ENCODE measurements around the gene RILPL2. TPM values are rescaled to one million over a fixed set of nuclear protein-coding genes. Genes with fewer than 3 reads are reported as not detected.

Gene RILPL2
- total and polyA plus RNA-seq, 2 experiments from 2014 or later: 1.4 to 2.0 TPM

DNA sequence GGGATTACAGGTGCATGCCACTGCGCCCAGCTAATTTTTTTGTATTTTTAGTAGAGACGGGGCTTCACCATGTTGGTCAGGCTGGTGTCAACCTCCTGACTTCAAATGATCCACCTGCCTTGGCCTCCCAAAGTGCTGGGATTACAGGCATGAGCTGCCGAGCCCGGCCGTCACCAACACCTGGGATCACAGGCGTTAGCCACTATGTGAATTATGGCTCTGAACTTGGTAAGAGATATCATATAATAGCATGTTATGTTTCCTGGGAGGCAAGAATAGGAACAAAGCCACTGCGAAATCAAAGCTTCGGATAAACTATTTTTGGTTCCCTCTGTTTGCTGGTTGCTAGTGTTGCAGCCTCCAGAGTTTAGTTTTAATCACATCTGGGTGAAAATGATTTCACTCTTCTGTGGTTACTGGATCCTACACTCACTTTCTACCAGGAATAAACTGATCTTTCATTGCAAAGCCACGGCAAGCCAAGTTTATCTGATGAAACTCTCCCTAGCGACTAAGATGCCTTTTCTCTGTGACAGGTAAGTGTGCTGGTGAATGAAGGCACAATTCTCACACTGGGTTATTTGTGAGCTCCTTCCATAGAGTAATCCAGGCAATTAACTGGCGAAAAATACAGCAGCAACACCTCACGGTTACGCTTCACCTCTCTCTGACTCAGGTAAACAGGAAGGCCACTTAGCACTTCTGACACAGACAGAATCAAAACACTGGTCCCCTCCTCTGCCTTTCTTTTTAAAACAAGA is 38.2 kb upstream of the RILPL2 start:
- TF ChIP-seq ZNF331 (CRISPR knock-in tag; IDR thresholded peaks at IDR 0.05; ENCODE audit: low read depth) (no peak), CREB1 (CRISPR knock-in tag; IDR thresholded peaks at IDR 0.05; ENCODE audit: low read depth) (no peak), ZNF114 (CRISPR knock-in tag; IDR thresholded peaks at IDR 0.05) (no peak), NANOG (IDR thresholded peaks at IDR 0.05; ENCODE audit: borderline replicate concordance) (no peak), EZH2phosphoT487 (IDR thresholded peaks at IDR 0.05; ENCODE audit: unreplicated experiment) (no peak)
- Histone ChIP-seq H3K9me2 (ENCODE audit: insufficient read depth) (no peaks in the 10 kb centered on the region), H3F3A (replicated peaks; ENCODE audit: low read depth) (no peaks in the 10 kb centered on the region), H3K27ac (ENCODE audit: low read depth) (no peak overlapping the region), H3K4me3 (no peak overlapping the region), H3K4me2 (no peak overlapping the region), H4K20me1 (replicated peaks; ENCODE audit: insufficient read depth) (peaks cover 7% of the 10 kb centered on the region; the same call in 1 of the 2 replicates), H3K36me3 (ENCODE audit: insufficient read depth) (no peaks in the 10 kb centered on the region), H3K4me1 (ENCODE audit: insufficient read depth) (no peaks in the 10 kb centered on the region), H3K27me3 (ENCODE audit: insufficient read depth) (no peaks in the 10 kb centered on the region), H3K79me2 (replicated peaks; ENCODE audit: insufficient read depth) (no peaks in the 10 kb centered on the region), H2AFZ (no peak overlapping the region)
- no peaks in the 10 kb centered on the region; the same call in 2 of the 3 replicates for H3K36me3 Mint-ChIP-seq (ENCODE audit: low read depth)
- H3K27ac Mint-ChIP-seq: no peak overlapping the region
- no peak for DNase-seq (ENCODE audit: low spot score)
- no peak overlapping the region for H3K4me3 Mint-ChIP-seq
- H3K27me3 Mint-ChIP-seq (ENCODE audit: insufficient read depth, low read depth, poor library complexity): peaks cover 4% of the 10 kb centered on the region
- no peaks in the 10 kb centered on the region; the same call in 2 of the 3 replicates for H3K9me3 Mint-ChIP-seq
- ATAC-seq: no peak
- H3K4me1 Mint-ChIP-seq: no peaks in the 10 kb centered on the region

DNA sequence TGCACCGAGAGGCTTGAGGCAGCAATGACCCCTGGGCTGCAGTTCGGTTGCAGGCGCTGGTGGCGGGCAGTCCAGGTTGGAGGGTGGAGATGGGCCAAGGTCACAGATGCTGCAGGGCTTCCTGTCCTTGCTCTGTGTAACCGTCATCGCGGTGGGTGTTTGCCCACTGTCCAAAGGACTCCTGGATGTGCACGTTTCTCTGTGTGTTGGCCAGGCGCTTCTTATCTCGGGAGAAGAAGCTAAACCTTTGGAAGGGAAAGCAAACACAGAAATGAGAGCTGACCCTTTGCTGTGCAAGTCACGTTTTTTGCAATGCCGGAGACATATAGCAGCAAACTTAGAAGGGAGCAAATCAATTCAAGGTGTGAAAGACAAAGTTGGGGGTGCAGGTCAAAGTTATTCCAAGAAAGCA is 36.0 kb upstream of the RILPL2 start:
- H3K9me3 Mint-ChIP-seq: no peaks in the 10 kb centered on the region; the same call in 2 of the 3 replicates
- no peaks in the 10 kb centered on the region for H3K36me3 Mint-ChIP-seq (ENCODE audit: low read depth)
- TF ChIP-seq, protein P1, sequence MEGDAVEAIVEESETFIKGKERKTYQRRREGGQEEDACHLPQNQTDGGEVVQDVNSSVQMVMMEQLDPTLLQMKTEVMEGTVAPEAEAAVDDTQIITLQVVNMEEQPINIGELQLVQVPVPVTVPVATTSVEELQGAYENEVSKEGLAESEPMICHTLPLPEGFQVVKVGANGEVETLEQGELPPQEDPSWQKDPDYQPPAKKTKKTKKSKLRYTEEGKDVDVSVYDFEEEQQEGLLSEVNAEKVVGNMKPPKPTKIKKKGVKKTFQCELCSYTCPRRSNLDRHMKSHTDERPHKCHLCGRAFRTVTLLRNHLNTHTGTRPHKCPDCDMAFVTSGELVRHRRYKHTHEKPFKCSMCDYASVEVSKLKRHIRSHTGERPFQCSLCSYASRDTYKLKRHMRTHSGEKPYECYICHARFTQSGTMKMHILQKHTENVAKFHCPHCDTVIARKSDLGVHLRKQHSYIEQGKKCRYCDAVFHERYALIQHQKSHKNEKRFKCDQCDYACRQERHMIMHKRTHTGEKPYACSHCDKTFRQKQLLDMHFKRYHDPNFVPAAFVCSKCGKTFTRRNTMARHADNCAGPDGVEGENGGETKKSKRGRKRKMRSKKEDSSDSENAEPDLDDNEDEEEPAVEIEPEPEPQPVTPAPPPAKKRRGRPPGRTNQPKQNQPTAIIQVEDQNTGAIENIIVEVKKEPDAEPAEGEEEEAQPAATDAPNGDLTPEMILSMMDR (conservative IDR thresholded peaks at IDR 0.05; ENCODE audit: low read depth in 2 of 2): no peak
- no peak for TF ChIP-seq NANOG (IDR thresholded peaks at IDR 0.05; ENCODE audit: borderline replicate concordance)
- TF ChIP-seq ZNF114 (CRISPR knock-in tag; IDR thresholded peaks at IDR 0.05): no peak
- TF ChIP-seq CREB1 (CRISPR knock-in tag; IDR thresholded peaks at IDR 0.05; ENCODE audit: low read depth): no peak
- no peak for TF ChIP-seq EZH2phosphoT487 (IDR thresholded peaks at IDR 0.05; ENCODE audit: unreplicated experiment)
- TF ChIP-seq REST (IDR thresholded peaks at IDR 0.05; ENCODE audit: unreplicated experiment): no peak
- TF ChIP-seq EZH2 (IDR thresholded peaks at IDR 0.05; ENCODE audit: low read depth, unreplicated experiment): no peak
- TF ChIP-seq POLR2AphosphoS5 (IDR thresholded peaks at IDR 0.05; ENCODE audit: low read depth): no peak
- no peak for TF ChIP-seq ZNF331 (CRISPR knock-in tag; IDR thresholded peaks at IDR 0.05; ENCODE audit: low read depth)

More for the DNA sequence above, 36.0 kb upstream of the RILPL2 start:
- H3K4me1 Mint-ChIP-seq: no peaks in the 10 kb centered on the region
- H3K4me3 ChIP-seq: no peak overlapping the region
- H3K27me3 Mint-ChIP-seq (ENCODE audit: insufficient read depth, low read depth, poor library complexity): peaks cover 4% of the 10 kb centered on the region
- no peak overlapping the region for H3K27ac ChIP-seq (ENCODE audit: low read depth)
- no peak overlapping the region for H3K4me2 ChIP-seq
- H3K36me3 ChIP-seq (ENCODE audit: insufficient read depth): no peaks in the 10 kb centered on the region
- no peaks in the 10 kb centered on the region for H3F3A ChIP-seq (replicated peaks; ENCODE audit: low read depth)
- peaks cover 7% of the 10 kb centered on the region; the same call in 1 of the 2 replicates for H4K20me1 ChIP-seq (replicated peaks; ENCODE audit: insufficient read depth)
- no peaks in the 10 kb centered on the region for H3K9me2 ChIP-seq (ENCODE audit: insufficient read depth)
- no peak overlapping the region for H3K27ac Mint-ChIP-seq
- H3K4me1 ChIP-seq (ENCODE audit: insufficient read depth): no peaks in the 10 kb centered on the region
- no peak overlapping the region for H2AFZ ChIP-seq
- no peaks in the 10 kb centered on the region for H3K27me3 ChIP-seq (ENCODE audit: insufficient read depth)
- ATAC-seq (no peak), DNase-seq (ENCODE audit: low spot score) (no peak)
- H3K4me3 Mint-ChIP-seq: no peak overlapping the region
- H3K79me2 ChIP-seq (replicated peaks; ENCODE audit: insufficient read depth): no peaks in the 10 kb centered on the region; the same call in 1 of the 2 replicates

Measured in GM23338 (cell line).